ENCODE data around the gene CCNJ.

DNA sequence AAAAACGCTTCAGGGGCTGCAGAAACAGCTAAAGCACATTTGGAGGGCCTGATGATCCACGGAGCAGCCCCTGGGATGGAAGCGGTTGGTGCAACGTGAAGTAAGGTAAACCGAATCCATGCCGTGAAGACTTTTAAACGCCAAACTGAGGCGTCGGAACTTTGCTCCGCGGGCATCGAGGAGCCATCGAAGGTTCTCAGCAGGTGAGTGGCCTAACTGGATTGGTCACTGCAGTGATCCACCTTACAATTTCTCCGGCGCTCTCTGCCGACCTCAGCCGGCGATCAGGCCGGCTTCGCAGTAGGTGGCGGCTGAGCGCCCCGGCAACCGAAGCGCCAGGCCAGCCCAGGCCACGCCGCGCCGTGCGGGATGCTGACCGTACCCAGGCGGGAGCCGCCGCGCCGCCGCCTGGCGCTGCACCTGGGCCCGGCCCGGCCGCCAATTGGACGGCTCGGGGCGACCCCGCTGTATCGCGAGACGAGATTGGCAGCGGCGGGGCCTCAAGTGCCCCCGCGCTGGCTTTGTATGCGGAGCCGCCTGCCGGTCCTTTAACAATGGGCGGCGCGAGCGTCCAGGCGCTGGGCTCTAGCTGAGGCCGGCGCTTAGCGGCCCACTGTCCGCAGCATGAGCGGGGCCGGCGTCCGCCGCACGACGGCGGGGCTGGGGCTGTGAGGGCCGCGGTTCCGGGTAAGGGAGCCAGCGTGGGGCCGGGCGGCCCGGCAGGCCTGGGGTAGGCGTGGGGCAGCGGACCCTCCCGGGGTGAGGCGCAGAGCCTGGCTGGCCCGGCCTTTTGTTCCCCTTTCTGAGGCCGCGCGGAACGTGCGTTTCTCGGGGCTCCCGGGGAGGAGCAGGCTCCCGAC, at the start of gene CCNJ:
- no peak for TF ChIP-seq CTCF (conservative IDR thresholded peaks at IDR 0.05; ENCODE audit: low read length)
- no peak for TF ChIP-seq EZH2phosphoT487 (IDR thresholded peaks at IDR 0.05; ENCODE audit: borderline replicate concordance)
